ENCODE results near the gene SSTR3.

DNA sequence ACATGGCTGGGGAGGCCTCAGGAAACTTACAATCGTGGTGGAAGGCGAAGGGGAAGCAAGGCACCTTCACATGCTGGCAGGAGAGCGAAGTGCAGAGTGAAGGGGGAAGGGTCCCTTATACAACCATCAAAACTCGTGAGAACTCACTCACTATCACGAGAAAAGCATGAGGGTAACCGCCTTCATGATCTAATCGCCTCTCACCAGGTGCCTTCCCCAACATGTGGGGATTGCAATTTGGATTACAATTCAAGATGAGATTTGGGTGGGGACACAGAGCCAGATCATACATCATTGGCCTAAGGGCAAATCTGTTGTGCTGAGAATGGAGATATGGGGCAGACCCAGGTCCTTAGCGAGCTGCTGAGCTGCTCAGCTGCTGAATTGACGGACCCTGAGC is 37.3 kb downstream of the SSTR3 start:
- no peak for TF ChIP-seq CTCF (conservative IDR thresholded peaks at IDR 0.05 in 1 of 2, IDR thresholded peaks at IDR 0.05 in 1 of 2; ENCODE audit: low read depth in 1 of 2, low read length in 2 of 2)
- TF ChIP-seq EZH2 (IDR thresholded peaks at IDR 0.05; ENCODE audit: low read length, missing control alignments): no peak
